NCI-H82 treated with DMSO at 0.1 percent for 48 hours (cell line): Measurements from ENCODE around the gene HERC2.

Experiments used
- DNase-seq: peaks from one replicate; lab custom pipeline; 2025; ENCODE audit not compliant: unreplicated experiment; lab: John Stamatoyannopoulos, UW

The HERC2 gene

DNA sequence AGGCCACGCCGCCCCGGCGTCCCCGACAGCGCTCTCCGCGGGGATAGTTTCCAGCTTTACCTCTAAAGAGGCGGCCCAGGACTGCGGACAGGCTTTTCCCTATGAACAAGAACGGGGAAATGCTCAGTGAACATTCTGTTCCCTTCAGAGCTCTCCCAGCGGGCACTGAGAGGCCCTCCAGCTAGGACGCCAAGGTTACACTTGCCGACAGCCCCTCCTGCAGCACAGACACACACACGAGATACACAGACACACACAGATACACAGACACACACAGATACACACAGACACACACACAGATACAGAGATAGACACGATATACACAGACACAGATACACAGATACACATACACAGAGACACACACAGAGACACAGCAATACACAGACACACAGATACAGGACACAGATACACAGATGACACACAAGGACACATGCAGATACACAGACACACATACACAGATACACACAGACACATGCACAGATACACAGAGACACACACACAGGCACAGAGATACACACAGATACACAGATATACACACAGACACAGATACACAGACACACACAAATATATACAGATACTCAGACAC, 222.3 kb downstream of the HERC2 start:
- no peak for DNase-seq

DNA sequence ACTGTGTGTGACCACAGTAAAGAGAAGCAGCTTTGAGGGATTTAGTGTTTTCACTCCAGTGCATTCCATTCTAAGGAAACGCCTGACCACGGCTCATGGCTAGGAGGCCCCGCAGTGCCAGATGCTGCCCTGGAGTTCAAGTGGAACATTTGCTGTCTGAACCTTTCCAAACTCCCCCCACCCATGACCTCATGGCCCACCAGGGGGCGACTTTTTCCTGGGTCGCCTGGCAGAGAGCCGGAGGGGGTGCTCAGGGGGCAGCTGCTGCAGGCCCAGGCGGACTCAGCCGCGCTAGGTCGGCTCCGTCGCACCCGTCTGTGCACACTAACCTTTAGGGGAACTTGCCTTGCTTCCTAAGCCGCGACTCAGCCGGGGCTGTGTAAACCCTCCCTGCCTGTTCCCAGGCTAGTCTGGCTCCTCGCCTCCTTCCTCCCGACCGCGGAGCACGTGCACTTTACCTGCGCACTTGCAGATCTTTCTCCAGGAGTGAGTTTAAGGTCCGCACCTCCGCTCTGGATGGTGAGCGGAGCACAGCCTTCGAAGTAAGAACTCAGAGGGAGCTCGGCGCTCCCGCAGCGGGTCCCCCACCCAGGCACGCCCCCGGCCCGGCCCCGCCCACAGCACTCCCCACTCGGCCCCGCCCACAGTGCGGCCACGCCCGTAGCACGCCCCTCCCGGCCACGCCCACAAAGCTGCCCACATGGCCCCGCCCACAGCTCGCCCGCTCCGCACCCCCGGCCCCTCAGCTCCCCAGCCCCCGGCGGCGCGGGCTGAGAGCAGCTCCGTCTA, 223.0 kb downstream of the HERC2 start, which contains the start of gene OCA2:
Gene OCA2, minus strand, starts transcription at position 550 of the 789 bp plus-strand sequence. CDS start 17,441 bp downstream, outside the sequence.
- DNase-seq = peak; percentile 69

DNA sequence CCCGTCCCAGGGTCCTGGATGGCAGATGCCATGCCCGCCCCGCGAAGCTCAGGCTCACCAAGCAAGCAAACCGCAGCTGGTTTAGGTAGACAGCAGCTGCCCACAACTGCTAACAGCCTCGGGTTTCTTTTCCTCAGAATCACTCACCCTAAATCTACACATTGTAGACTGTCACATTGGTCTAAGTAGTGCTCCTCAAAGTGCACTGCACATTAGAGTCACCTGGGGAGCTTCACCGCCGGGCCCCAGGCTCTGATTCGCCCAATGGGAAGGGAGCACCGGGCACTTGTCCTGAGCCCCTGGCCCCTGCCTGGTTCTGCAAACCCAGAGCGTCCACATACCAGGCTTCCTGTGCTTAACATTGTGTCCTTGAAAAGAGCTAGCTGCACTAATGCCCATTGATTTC, 223.6 kb downstream of the HERC2 start:
- no peak for DNase-seq

DNA sequence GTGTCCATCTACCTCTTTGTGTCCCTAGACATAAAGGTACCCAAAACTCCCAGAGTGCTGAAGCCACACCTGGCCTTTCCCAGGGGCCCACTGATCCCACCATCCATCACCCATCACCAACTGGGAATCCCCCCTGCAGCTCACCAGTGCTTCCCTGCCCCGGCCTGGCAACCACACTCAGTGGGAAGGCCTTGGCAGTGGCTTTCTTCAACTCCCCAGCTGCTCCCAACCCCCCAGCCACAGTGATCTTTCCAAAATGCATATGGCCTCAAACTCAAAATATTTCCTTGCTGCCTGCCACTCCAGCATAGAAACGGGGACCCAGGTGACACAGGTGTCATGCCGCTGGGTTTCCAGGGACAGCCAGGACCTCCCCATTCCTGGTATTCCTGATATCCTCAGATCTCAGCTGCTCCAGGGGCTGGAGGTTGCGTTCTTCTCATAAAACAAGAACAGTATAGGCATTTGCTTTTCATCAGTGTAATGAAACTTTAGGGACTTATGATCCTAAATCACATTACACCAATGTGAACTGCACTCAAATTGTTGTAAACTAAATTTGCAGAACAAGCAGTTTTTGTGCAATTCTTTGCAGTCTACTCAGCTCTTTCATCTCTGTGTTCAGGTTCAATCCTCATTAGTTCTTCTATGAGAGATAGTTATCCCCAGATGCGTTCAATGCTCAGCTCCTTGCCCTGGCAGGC, 224.2 kb downstream of the HERC2 start:
- no peak for DNase-seq

DNA sequence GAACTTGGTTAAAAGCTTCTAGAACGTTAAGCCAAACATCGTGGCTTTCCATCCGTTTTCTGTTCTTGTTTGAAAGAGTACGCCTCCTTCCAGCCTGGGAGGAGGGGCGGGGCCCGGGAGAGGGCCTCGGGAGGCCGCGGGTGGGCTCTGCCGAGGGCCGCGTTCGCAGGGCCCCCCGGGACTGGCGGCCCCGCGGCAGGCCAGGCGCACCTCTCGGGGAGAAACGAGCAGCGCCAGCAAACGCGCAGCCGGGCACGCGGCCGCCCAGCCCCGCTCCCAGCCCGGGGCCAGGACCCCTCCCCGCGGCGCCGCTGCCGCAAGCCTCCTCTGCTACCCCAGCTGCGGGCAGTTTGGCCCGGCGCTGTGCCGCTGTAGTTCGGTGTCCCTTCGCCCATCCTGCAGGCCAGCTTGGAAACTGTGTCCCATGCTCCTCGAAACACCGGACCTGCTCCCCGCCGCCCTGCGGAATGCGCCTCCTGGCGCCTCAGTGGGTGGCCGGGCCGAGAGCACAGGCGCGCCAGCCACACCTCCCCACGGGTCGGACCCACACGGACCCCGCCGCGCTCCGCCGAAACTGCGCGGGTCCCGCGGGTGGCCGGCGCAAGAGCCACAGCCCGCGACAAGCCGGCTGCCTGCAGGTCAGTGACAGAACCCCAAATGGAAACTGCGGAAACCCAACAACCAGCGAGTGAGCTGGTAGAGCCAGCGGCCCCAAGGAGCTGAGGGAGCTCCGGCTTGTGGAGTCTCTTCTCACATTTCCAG, 225.1 kb downstream of the HERC2 start:
- DNase-seq = no peak

DNA sequence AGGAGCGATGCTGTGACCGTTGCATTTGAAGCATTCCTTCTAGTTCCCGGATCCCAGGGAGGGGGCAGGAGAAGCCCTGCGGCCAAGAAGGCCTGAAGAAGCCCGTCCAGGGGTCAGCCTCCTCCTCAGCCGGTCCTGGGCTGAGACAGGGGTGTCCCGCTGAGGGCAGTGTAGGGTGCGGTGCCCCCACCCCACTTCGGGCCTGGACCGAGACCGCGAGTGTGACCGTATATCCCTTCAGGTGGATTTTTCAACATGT, 225.6 kb downstream of the HERC2 start:
- DNase-seq = no peak

DNA sequence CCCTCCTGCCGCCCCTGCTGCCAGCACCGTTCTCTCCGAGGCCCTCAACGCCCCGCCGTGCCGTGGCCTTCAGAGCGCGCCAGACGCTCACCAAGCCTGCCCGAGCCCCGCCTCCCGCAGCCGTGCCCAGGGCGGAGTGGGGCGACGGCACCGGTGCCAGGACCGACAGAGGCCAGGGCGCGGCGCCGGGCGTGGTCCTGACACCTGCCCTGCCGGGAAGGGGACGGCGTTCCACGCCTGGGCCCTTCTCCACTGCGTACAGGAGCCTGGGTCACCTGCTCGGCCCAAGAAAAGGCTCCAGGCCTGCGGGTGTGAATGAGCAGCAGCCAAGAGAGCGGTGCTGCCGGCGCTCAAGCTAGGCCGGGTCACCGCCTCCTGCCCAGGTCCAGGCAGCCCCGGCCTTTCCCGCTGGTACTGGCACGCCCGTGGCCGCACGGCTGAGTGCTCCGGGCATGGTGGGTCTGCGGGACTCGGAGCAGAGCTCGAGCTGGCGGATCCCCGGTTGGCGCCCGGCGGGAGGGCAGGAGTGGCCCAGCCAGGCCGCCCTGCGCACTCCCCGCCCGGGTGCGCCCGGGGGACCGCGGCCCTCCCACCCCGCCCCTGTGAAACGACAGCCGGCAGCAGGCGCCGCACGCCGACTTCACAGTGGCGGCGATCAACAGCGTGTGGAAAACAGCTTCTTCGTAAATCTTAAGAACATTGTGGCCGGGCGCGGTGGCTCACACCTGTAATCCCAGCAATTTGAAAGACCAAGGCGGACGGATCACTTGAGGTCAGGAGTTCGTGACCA, 227.1 kb downstream of the HERC2 start:
- no peak for DNase-seq

DNA sequence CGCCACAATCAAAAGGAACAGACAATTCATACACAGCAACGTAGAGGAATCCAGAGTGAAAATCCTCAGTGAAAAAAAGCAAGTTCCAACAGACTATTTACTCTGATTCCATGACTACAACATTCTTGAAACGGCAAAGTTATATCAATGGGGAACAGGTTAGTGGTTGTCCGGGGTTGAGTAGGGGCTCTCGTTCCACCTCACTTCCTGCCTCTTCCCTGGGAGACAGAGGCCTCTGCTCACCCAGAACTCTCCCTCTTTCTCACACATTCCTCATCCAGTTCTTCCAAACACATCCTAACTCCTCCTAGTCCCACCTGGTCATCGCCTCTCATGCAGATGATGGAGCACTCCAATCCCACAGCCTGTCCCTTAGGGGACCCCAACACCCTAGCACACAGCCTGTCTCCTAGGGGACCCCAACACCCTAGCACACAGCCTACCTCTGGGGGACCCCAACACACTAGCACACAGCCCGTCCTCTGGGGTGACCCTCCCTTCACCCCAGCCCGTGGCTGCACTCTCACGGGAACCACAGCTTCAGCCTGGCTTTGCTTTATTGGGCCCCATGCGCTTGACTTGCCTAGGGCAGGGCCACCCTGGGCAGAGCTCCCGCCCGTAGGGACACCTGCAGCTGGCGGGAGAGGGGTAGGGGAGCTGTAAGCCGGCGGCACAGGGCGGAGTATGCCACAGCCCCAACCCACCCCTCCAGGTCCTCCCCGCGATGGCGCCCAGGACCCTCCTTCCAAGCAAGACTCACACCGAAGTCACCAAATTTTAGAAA, 228.0 kb downstream of the HERC2 start:
- no peak for DNase-seq

DNA sequence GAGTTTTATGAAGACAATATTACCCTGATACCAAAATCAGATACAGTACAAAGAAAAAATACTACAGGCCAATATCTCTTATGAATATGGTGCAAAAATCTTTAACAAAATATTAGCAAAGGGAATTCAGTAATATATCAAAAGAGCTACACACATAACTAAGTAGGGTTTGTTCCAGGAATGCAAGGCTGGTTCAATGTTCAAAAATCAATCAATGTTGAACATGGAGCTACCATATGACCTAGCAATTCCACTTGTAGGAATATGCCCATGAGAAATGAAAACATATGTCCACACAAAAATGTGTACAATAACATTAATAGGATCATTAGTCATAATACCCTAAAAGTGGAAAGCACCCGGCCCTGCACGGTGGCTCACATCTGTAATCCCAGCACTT, 230.7 kb downstream of the HERC2 start:
- DNase-seq = no peak

DNA sequence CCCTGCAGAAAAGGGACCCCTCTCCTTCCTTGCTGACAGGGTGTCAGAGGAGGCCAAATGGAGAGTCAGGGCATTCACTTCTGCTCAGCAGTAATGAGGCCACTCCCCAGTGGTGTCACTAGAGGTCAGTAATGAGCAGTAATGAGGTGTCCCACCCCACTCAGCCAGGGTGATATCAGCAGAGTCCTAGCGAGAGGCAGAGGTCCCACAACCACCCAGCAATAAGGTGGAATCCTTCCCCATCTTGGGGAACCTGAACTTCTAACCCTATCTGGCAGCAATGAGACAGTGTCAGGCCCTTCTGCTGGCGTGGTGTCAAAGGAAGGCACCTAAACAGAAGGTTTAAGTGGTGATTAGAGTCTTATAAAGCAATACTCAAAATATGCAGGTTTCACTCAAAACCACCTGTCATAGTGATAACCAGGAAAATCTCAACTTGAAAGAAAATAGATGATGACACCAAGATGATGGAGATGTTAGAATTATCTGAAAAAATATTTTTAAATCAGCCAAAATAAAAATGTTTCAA, 235.7 kb downstream of the HERC2 start:
- no peak for DNase-seq

DNA sequence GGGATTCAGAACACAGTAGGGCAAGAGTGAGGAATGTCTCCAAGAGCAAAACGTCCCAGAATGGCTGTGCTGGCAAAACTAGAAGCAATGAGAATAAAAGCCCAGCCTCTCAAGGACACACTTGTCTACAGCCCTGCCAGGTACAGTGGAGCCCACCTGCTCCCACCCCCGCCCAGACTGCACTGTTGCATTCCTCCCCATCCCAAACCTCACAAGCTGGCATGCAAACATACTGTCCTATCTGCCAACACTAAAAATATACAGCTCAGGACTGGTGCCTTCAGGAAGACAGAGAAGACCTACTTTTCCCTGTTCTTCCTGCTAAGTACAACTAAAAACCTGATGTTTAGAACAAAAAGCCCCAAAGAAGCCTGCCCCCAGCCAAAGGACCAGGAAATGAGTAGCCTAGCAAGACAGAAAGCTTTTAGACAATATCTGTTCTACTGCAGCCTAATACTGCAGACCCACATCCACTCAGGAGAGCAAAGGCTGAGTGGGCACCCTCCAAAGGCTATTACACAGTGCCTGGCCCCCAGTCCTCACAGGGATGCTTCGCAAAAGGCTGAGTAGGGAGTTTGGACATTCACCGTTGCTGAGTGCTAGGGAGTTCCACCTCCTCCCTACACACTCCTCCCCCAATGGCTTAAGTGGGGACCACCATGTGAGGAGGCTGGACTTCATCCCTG, 236.3 kb downstream of the HERC2 start:
- DNase-seq = no peak

DNA sequence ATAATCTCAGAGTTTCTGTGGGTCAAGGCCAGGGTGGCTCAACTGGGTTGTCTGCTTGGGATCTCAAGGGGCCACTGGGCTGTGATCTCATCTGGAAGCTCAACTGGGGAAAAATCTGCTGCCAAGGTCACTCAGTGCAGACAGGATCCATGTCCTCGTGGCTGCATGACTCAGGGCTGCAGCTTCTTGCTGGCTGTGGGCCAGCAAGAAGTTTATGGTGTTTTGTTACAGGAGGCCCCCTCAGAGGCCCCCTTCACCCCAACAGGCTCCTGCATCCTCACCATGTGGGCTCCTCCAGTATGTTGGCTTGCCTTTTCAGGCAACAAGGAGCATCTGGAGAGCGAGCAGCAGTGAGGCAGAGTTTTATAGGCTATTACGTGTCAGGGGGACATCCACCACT, 237.4 kb downstream of the HERC2 start:
- DNase-seq = no peak

DNA sequence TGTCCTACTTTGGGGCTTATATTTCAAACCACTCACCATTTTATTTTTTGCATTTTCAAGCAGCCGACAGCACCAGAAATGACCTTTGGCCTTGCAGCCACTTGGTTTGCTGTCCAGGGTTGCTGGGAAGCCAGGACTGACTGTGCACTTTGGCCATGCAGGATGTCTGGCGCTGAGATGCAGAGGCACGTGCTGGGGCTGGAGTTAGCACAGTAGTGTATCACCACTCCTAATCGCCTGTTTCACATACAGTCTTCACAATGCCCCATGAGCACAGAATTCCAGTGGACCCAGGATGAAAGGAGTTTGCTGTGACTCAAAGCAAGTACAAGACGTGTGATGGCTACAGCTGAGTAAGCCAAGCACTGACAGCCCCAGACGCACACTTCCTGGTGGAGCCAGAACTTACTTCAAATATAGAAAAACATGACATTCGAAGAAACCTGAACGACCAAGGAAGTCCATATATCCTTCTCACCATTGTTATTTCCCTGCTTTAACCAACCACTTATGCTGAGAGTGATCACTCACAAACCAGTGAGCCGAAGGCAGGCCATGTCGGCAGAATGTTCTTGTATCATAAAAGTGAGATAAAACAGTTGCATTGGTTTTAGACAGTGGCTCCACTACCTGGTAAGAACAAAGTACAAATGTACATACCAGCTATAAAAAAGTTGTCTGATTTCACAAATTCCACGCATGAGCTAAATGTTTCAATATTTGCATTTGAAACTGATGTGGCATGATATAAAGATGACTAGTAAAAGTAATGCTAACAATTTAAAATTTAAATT, 238.9 kb downstream of the HERC2 start:
- DNase-seq = no peak

DNA sequence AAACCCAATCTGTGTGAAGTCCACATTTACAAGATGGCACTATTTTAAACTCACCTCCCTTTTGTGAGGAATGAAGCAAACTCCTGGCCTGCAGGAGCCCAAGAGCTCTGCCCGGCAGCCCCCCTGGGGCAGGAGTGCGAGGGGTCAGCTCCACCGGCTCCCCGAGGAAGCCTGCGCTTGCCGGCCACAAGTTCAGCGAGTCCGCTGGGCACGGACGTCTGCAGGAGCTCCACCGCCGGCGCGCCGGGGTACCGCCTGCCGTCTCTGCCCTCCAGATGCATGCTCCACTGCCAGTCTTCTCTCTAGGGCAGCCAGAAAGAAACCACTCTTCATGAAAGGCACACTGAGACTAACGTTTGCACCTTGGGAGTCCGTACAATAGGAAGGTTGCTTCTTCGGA, 240.4 kb downstream of the HERC2 start:
- DNase-seq = no peak

DNA sequence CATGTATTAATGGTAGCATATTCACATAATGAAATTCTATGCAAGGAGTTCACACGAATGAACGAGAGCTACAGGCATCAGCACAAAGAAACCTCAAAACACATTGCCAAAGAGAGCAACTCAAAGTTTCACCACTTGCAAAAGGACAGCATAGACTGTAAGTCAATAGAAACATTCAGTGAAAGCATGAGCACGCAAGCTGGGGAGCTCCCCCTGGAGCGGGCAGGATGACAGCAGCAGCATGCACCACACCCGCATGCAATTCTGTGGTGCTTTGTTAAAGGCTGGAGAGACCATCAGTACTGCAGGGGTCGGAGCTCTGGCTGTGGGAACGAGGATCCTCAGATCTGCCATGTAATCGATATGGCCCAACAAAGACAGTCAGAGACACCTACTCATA, 241.6 kb downstream of the HERC2 start:
- no peak for DNase-seq

DNA sequence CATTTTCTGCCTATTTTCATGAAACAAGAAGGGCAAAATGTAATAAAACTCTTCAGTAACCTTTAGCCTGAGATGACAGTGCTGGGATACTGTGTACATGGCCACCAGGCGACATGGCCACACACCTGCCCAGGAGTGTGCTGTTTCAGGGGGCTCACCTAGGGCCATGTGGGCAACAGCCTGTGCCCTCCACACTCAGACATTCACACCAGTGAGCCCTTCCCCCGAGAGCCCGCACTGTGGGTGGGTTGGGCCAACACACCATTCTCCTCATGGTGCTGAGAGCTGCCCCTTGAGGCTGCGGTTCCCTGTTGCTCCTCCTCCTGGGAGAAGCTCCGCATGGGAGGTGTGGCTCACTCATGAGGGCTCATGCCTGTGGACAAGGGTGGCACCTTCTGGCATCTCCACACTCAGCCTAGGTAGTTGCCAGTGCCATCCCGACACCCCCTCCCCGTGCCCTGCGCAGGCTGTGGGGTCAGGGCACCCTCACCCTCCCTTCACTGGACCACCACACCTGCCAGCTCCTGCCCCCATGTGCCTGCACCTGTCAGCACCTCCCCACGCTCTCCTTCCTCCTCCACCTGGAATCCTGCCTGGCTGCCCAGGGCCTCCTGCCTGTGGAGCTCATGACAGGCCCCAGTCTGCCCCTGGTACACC, 242.5 kb downstream of the HERC2 start:
- no peak for DNase-seq

DNA sequence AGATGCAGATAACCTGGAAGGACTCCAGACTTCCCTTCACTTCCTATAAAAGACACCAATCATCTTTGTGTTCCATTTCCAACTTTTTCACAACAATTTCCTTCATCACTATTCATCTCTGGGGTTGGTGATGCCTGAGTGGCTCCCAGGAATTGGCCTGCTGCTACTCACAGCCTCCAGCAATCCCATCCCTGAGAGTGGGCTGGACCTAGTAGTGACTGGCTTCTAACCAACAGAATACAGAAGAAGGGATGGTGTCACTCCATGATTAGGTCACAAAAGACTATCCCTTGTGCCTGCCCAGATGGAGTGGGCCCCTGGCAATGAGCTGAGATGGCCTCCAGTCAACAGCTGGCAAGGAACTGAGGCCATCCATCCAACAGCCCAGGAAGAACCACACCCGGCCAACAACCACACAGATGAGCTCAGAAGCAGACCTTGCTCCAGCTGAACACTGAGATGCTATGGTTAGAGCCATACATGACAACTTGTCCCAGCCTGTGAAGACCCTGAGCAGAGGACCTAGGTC, 243.7 kb downstream of the HERC2 start:
- no peak for DNase-seq

DNA sequence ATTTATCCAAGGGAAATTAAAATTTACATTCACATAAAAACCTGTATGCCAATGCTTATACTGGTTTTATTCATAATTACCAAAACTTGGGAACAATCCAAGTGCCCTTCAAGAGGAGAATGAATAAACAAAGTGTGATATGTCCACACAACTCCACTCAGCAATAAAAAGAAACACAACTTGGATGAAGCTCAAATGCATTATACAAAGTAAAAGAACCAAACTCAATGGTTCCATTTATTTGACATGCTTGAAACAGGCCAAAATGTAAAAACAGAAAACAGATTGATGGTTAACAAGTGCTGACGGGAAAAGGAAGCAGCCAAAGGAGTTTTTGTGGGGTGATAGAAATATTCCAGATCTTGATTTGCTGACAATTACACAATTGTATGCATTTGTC, 246.4 kb downstream of the HERC2 start:
- no peak for DNase-seq
